Karpas-422 (cell line): ENCODE results near the gene MED14. TPM values are rescaled to one million over a fixed set of nuclear protein-coding genes. Genes with fewer than 3 reads are reported as not detected.
"Not testable (repeated sequence)": the region's sequence is repeated elsewhere in the genome, so short reads cannot be mapped to it uniquely, and the experiment has no call there.

ENCODE experiments used
- DNase-seq: peaks from one replicate; pipeline ENCODE4 v3.0.0-alpha.2; 2015
- H2AFZ ChIP-seq: fragments of 200-600 bp; sonication (generic); 2 replicates; pipeline ENCODE4 v1.6.1; 2014; ENCODE audit warnings: antibody characterized with exemption, low read length, mixed read lengths
- H3K27ac ChIP-seq: fragments of 200-600 bp; sonication (generic); 2 replicates; pipeline ENCODE4 v1.5.1; 2014; ENCODE audit warnings: mild to moderate bottlenecking, low read length, moderate library complexity
- H3K27me3 ChIP-seq: fragments of 200-600 bp; sonication (generic); 2 replicates; pipeline ENCODE4 v1.6.1; 2014; ENCODE audit warnings: low read length, mixed read lengths
- H3K36me3 ChIP-seq: fragments of 200-600 bp; sonication (generic); 2 replicates; pipeline ENCODE4 v1.6.1; 2014; ENCODE audit warnings: low read length, mixed read lengths; ENCODE audit not compliant: insufficient read depth
- H3K4me1 ChIP-seq: fragments of 200-600 bp; sonication (generic); 2 replicates; pipeline ENCODE4 v1.6.1; 2014; ENCODE audit warnings: mild to moderate bottlenecking, low read length, mixed read lengths
- H3K4me2 ChIP-seq: fragments of 200-600 bp; sonication (generic); 2 replicates; pipeline ENCODE4 v1.6.1; 2014; ENCODE audit warnings: low read length, low read depth, mild to moderate bottlenecking; ENCODE audit not compliant: poor library complexity, severe bottlenecking
- H3K4me3 ChIP-seq: fragments of 200-600 bp; sonication (generic); 2 replicates; pipeline ENCODE4 v1.5.1; 2014; ENCODE audit warnings: mild to moderate bottlenecking, antibody characterized with exemption, low read length, mixed read lengths
- H3K79me2 ChIP-seq: fragments of 200-600 bp; sonication (generic); 2 replicates; pipeline ENCODE4 v1.6.1; 2014; ENCODE audit warnings: mild to moderate bottlenecking, low read length, mixed read lengths
- H3K9ac ChIP-seq: fragments of 200-600 bp; sonication (generic); 2 replicates; pipeline ENCODE4 v1.6.0; 2014; ENCODE audit warnings: low read length
- H3K9me2 ChIP-seq: fragments of 200-600 bp; sonication (generic), shearing (Covaris generic); replicated peaks from 2 replicates; pipeline ENCODE4 v1.6.0; 2014; ENCODE audit warnings: mild to moderate bottlenecking, low read length, moderate library complexity; ENCODE audit not compliant: insufficient read depth
- H3K9me3 ChIP-seq: fragments of 300-700, 200-600 bp; sonication (generic); 2 replicates; pipeline ENCODE4 v1.6.1; 2014; ENCODE audit warnings: low read length, mixed read lengths
- H4K20me1 ChIP-seq: fragments of 200-600 bp; sonication (generic); 2 replicates; pipeline ENCODE4 v1.6.1; 2014; ENCODE audit warnings: mild to moderate bottlenecking, antibody characterized with exemption, low read length, low read depth; ENCODE audit not compliant: insufficient read depth
- total RNA-seq: library from RNA; depleted of rRNA; stranded (reverse); fragments of >200 nt; shearing (Covaris generic); gene quantifications from 2 replicates; pipeline ENCODE4 v1.2.3, GENCODE V29; 2014; ENCODE audit warnings: low replicate concordance

MED14 gene
- total RNA-seq, 1 experiment from 2014 or later: 77.9 TPM

DNA sequence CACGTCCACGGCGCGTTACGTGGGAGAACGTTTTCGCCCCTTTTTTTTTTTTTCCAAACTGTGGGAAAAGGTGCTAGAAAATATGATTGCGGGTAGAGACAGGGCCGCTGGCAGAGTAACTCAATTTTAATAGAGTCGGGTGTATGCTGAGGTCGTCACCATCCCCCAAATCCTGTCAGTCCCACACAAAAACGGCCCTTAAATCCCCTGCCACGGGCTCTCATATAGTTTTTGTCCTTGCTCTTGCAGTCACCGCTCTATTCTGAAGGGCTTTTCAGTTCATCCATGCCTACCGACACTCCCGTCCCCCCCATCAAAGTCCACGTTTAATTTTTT, 796 bp upstream of the MED14 start:
- H4K20me1 ChIP-seq: peaks cover 6% of the 10 kb centered on the region; the same call in 1 of the 2 replicates
- DNase-seq: no peak
- H3K27ac ChIP-seq: peak overlapping the region; percentile 74
- peak overlapping the region; percentile 87 for H3K9ac ChIP-seq
- no peaks in the 10 kb centered on the region for H3K9me2 ChIP-seq
- H3K79me2 ChIP-seq: peaks cover 40% of the 10 kb centered on the region
- no peaks in the 10 kb centered on the region for H3K36me3 ChIP-seq
- peaks cover 30% of the 10 kb centered on the region for H3K4me1 ChIP-seq
- H3K4me3 ChIP-seq: peak overlapping the region; percentile 94
- peak overlapping the region; percentile 93 for H2AFZ ChIP-seq
- peak overlapping the region; percentile 93 for H3K4me2 ChIP-seq
- no peaks in the 10 kb centered on the region for H3K9me3 ChIP-seq
- no peaks in the 10 kb centered on the region for H3K27me3 ChIP-seq

DNA sequence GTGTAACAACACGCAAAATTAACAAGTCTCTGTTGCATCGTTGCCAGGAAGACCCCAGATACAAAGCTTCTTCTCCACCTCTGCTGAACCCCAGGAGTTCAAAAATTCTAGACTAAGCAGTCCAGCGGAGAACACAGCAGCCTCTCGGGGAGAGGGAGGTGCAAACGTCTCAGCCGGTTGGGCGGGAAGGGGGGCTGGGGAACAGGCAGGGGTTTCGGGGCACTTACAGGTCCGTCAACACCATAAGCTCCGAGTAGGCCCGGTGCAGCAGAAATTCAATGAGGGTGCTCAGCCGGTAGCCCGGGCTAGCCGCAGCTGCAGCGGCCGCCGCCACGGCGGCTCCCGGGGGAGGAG, 394 bp downstream of the MED14 start:
- Histone ChIP-seq H3K36me3 (no peaks in the 10 kb centered on the region), H3K9me3 (no peaks in the 10 kb centered on the region), H2AFZ (peak overlapping the region; percentile 38; the same call in 1 of the 2 replicates), H4K20me1 (peaks cover 6% of the 10 kb centered on the region; the same call in 1 of the 2 replicates), H3K27me3 (no peaks in the 10 kb centered on the region), H3K79me2 (peaks cover 51% of the 10 kb centered on the region), H3K9ac (peak overlapping the region; percentile 87), H3K4me1 (peaks cover 42% of the 10 kb centered on the region), H3K27ac (peak overlapping the region; percentile 74), H3K9me2 (no peaks in the 10 kb centered on the region), H3K4me3 (peak overlapping the region; percentile 94), H3K4me2 (peak overlapping the region; percentile 93)
- peak; percentile 73 for DNase-seq

DNA sequence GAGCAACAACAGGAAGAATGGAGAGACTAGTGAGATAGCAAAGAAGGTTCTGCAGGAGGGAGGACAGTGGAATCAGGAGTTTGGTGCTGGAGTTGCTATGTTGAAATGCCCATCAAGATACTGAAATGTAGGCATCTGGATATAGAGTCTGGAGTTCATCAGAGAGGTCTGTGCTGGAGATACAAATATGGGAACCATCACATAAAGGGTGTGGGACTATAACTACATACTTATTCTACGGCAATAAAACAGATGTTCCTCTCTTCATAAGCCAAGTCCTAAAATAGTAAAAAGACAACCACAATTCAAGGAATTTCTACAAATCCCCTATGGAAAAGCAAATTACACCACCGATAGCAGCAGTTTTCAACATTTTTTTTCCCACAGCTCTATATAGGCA, 1.6 kb downstream of the MED14 start:
- Histone ChIP-seq H3K27me3 (no peaks in the 10 kb centered on the region), H4K20me1 (peaks cover 6% of the 10 kb centered on the region; the same call in 1 of the 2 replicates), H3K9me2 (no peaks in the 10 kb centered on the region), H3K4me3 (peak overlapping the region; percentile 94), H3K9ac (peak overlapping the region; percentile 87), H3K27ac (no peak overlapping the region), H3K4me1 (peaks cover 46% of the 10 kb centered on the region), H3K9me3 (no peaks in the 10 kb centered on the region), H2AFZ (no peak overlapping the region), H3K79me2 (peaks cover 64% of the 10 kb centered on the region), H3K36me3 (no peaks in the 10 kb centered on the region; the same call in 1 of the 2 replicates), H3K4me2 (peak overlapping the region; percentile 93)
- no peak for DNase-seq

DNA sequence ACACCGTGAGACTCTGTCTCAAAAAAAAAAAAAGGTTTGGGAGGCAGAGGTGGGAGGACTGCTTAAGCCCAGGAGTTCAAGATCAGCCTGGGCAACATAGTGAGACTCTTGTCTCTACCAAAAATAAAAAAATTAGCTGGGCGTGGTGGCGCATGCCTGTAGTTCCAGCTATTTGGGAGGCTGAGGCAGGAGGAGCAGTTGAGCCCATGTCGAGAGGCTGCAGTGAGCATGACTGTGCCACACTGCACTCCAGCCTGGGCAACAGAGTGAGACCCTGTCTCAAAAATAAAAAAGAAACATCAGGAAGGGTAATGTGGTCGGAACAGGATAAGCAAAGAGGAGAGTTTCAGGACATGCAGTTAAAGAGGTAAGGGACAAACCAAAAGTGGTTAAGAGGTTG, 2.8 kb downstream of the MED14 start:
- not testable (repeated sequence) for H3K9me3 ChIP-seq, H3K36me3 ChIP-seq, H2AFZ ChIP-seq, H3K9ac ChIP-seq, H3K4me2 ChIP-seq, H3K4me3 ChIP-seq, H3K27ac ChIP-seq, H3K27me3 ChIP-seq, H4K20me1 ChIP-seq, H3K9me2 ChIP-seq, DNase-seq
- H3K4me1 ChIP-seq: peaks cover 46% of the 10 kb centered on the region
- H3K79me2 ChIP-seq: peaks cover 76% of the 10 kb centered on the region

DNA sequence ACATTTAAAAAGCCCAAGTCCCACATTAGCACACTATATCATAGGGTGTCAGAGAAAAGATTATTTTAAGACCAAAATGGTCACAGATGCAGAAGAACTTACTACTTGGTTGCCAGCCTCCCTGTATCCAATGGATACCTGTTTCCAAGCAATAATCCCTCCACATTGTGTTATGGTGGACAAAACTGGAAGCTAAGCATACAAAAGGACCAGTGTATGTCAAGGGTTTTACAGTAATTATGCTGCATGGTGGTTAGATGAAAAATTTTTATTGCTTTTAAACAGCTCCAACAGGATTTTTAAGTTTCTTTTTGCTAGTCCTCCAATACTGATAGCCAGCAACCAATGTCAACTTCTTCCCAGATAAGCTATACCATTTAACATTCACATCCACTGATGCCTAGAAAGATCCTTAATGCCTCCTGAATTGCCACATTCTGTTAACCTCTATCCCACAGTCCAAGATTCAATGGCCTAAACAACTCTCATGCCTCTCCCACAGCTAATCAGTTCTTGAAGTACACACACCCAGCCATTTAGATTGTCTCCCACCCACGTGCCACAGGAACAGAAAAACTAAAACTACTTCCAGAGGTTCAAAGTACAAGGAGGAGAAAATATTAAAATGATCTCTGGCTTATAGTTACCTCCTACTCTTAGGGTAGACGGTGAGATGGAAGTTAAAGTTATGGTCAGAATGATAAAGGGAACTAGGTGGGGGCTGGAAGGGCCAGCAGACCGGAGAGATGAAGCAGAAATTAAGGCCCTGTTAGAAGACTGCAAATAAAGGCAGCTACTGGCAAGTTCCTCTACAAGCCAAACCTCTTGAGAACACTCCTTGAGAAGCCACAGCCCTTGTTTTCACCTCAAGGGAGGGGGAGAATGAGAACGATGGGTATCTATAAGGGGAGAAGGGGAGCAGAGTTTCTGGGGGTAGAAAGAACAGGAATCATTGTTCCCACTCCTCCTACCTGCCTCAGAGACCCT, 5.5 kb downstream of the MED14 start:
- peaks cover 97% of the 10 kb centered on the region for H3K79me2 ChIP-seq
- peaks cover 24% of the 10 kb centered on the region; the same call in 1 of the 2 replicates for H3K36me3 ChIP-seq
- DNase-seq: no peak
- no peaks in the 10 kb centered on the region for H3K9me3 ChIP-seq
- no peaks in the 10 kb centered on the region for H3K27me3 ChIP-seq
- H3K27ac ChIP-seq: no peak overlapping the region
- peaks cover 37% of the 10 kb centered on the region for H3K4me1 ChIP-seq
- no peak overlapping the region for H2AFZ ChIP-seq
- peak overlapping the region; percentile 34; the same call in 1 of the 2 replicates for H3K9ac ChIP-seq
- H3K4me2 ChIP-seq: peak overlapping the region; percentile 41
- no peaks in the 10 kb centered on the region for H3K9me2 ChIP-seq
- no peak overlapping the region for H3K4me3 ChIP-seq
- H4K20me1 ChIP-seq: peaks cover 6% of the 10 kb centered on the region; the same call in 1 of the 2 replicates

DNA sequence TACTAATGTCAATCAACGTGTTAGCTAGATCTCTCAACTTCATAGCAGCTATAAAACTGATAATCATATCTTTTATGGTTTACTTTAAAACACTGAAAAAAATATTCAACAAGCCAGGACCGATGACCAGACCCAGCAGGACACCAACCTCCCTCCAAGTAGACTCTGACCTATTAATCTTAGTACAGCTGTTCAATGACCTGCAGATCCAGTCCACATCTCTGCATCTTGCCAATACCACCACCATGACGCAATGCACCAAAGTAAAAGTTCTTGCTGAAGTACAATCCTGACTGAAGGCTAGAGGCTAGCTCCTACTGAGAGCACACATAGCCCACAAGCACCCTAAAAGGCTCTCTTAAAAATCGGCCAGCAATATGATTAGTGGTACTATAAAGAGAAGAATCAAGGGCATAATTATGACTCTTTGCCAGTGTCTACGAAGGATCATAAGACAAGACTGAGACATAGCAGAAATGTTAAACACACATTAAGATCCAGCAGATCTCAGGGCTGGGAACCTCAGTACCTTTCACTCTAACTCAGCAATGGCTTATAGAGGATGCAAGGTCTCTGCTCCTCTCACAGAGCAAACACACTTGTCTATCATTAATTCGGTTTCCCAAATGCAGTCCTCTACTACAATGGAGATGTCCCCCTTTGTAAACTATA, 7.6 kb downstream of the MED14 start:
- no peak overlapping the region for H3K4me2 ChIP-seq
- no peak overlapping the region for H3K27ac ChIP-seq
- peaks cover 40% of the 10 kb centered on the region for H3K36me3 ChIP-seq
- peaks cover 95% of the 10 kb centered on the region for H3K79me2 ChIP-seq
- no peak overlapping the region for H3K4me3 ChIP-seq
- peaks cover 22% of the 10 kb centered on the region for H3K4me1 ChIP-seq
- H3K27me3 ChIP-seq: no peaks in the 10 kb centered on the region
- no peaks in the 10 kb centered on the region for H3K9me2 ChIP-seq
- DNase-seq: no peak
- H3K9ac ChIP-seq: no peak overlapping the region
- no peaks in the 10 kb centered on the region for H4K20me1 ChIP-seq
- H3K9me3 ChIP-seq: no peaks in the 10 kb centered on the region
- H2AFZ ChIP-seq: no peak overlapping the region

DNA sequence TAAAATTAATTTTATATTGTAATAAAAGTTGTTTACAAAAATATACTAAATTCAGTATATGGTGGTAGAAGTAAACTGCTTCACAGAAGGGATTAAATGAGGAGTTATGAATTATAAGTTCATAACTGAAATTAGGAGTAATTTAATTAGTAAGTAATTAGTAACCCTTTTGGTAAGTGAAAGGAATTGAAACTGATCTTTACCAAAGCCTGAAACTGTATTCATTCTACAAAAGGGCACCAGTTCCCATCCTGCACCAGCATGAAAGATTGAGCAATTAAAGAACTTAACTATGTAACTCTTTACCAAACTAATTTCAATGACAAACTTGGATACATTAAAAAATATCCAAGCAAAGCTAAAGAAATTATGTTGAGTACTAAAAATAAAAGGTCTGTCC, 8.2 kb downstream of the MED14 start:
- no peak overlapping the region for H3K4me3 ChIP-seq
- H3K36me3 ChIP-seq: peaks cover 46% of the 10 kb centered on the region
- H4K20me1 ChIP-seq: no peaks in the 10 kb centered on the region
- H2AFZ ChIP-seq: no peak overlapping the region
- peaks cover 22% of the 10 kb centered on the region for H3K4me1 ChIP-seq
- H3K9me3 ChIP-seq: no peaks in the 10 kb centered on the region
- no peak overlapping the region for H3K9ac ChIP-seq
- H3K27ac ChIP-seq: no peak overlapping the region
- H3K9me2 ChIP-seq: no peaks in the 10 kb centered on the region
- H3K27me3 ChIP-seq: no peaks in the 10 kb centered on the region
- H3K4me2 ChIP-seq: no peak overlapping the region
- no peak for DNase-seq
- H3K79me2 ChIP-seq: peaks cover 96% of the 10 kb centered on the region

DNA sequence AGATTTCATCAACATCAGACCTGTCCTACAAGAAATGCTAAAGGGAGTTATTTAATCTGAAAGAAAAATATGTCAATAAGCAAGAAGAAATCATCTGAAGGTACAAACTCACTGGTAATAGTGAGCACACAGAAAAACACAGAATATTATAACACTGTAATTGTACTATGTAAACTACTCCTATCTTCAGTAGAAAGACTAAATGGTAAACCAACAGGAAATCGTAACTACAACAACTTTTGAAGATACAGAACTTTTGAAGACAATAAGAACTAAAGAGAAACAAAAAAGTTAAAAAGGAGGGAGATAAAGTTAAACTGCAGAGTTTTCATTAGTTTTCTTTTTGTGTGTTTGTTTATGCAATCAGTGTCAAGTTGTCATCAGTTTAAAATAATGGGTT, 12.4 kb downstream of the MED14 start:
- Histone ChIP-seq H3K9me2 (no peaks in the 10 kb centered on the region), H3K4me2 (no peak overlapping the region), H3K27me3 (no peaks in the 10 kb centered on the region), H4K20me1 (no peaks in the 10 kb centered on the region), H3K9ac (no peak overlapping the region), H3K4me3 (no peak overlapping the region), H3K27ac (no peak overlapping the region), H3K79me2 (peaks cover 95% of the 10 kb centered on the region), H3K4me1 (no peaks in the 10 kb centered on the region), H3K36me3 (peaks cover 60% of the 10 kb centered on the region), H2AFZ (no peak overlapping the region), H3K9me3 (no peaks in the 10 kb centered on the region)
- no peak for DNase-seq
